NK-92 treated with Interleukin-12 subunit alpha and Interleukin-12 subunit beta, amount 100 ng/mL, for 24 hours (cell line): ENCODE data around the gene NEURL1B.
"Not testable (repeated sequence)": the region's sequence is repeated elsewhere in the genome, so short reads cannot be mapped to it uniquely, and the experiment has no call there.

Source experiments
- DNase-seq: peaks from one replicate; lab custom pipeline; 2025; lab: John Stamatoyannopoulos, UW

The NEURL1B gene

DNA sequence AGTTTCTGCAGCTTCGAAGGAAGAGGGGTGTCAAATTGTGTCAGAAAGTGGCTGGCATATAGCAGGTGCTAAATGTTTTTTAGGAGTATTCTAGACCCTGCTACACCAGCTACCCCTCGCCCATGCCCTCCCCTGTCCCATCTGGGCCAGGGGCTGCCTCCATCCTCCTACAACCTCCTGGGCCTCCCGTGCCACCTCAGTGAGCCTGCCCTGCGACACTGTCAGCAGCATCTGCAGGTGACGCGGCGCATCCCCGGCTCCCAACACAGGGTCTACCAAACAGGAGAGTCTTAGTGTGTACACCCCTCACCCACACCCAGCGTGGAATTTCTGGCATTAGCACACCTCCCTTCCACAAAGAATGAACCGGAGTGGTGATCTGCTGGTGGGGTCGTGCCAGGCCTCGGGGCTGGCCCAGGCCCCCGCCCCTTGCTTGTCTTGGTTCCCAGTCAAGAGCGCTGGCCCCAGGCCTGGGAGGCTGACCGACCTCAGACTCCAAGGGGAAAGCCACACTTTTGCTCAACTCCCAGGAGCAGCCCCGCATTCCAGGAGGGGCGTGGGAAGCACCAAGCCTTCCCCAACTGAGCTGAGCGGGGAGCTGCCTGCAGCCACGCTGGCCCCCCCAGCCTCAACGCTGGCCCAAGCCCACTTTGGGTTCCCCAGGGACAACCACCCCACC is 55.2 kb downstream of the NEURL1B start:
- DNase-seq, result no peak

DNA sequence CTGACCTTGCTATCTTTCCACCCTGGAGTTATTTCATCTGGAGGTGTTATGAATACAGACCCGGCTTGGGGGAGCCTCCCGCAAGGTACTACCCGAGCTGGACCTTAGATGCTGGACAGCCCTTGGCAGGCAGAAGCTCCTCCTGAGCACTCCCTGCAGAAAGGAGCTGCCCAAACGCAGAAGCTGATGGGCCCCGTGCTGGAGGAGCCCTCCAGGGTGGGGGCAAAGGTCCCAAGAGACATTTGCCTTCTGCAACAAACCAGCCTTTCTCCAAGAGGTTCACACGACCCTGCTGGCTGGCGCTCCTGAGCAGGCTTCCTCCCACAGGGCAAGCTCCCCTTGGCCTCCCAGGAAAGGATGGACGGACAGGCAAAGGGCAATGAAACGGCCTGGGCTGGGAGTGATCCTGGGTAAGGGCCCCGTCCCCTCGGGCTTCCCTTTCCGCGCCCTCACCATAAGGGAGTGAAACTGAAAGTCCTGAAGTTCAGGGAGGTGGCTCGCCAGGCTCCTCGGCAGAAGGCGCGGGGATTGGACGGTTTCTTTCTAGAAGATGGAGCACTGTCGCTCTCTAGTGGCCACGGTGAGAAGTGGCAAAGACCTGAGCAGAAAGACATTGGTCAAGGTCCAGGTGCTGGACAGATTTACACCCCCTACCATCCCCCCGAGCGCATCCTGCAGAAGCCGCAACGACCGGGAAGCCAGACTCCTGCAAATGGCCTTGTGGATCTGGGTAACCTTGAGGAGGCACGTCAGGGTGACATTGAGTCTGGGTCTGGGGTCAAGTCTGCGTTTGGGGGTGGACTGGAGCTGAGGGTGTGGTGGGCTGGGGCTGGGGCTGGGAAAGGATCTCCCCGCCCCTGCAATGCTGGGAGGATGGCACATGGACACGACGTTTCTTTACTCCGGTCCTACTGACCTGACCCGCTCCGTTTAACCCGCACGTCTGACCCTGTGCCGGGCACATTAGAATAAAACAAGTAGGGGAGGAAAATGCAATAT is 56.4 kb downstream of the NEURL1B start:
- peak; percentile 73 for DNase-seq

DNA sequence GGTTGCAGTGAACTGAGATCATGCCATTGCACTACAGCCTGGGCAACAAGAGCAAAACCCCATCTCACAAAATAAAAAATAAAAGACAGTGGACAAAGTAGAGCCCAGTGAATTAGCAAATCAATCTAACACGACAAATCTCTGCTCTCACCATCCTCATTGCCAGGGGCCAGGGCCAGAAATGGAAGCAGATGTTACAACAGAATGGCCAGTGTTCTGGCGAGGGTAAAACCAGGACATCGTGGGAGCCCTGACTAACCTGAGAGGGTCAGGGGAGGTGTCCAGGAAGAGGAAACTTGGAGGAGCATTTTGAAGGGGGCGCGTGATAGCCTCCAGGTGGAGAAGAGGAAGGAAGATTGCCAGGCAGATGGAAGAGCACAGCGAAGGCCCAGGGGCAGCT is 58.4 kb downstream of the NEURL1B start:
- DNase-seq, result no peak

- DNase-seq, result no peak
Observed at GRCh38 chr5:172699999-172700364, 58.9 kb downstream of the NEURL1B start.

GRCh38 chr5:172700365-172701290 is 59.6 kb downstream of the NEURL1B start:
- DNase-seq, result no peak

- DNase-seq, result no peak
Observed at GRCh38 chr5:172701291-172701656, 60.2 kb downstream of the NEURL1B start.

- DNase-seq, result no peak
Observed at GRCh38 chr5:172703952-172704351, 62.9 kb downstream of the NEURL1B start.

DNA sequence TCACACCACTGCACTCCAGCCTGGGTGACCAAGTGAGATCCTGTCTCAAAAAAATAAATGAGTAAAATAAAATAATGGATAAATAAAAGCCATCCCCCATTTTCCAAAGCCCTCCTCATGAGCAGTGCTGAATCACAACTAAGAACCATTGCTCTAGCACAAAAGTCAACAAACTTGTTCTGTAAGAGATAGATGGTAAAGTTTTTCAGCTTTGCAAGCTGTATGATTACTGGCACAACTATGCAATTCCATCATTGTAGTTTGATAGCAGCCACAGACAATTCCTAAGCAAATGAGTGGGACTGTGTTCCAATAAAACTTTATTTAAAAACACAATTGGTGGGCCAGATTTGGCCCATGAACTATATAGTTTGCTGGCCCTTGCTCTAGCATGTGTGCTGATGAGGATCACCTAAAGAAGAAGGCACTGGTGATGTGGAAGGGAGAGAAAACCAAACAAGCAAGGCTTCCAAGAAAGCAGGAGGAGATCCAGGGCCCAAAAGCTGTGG is 64.6 kb downstream of the NEURL1B start:
- no peak for DNase-seq

DNA sequence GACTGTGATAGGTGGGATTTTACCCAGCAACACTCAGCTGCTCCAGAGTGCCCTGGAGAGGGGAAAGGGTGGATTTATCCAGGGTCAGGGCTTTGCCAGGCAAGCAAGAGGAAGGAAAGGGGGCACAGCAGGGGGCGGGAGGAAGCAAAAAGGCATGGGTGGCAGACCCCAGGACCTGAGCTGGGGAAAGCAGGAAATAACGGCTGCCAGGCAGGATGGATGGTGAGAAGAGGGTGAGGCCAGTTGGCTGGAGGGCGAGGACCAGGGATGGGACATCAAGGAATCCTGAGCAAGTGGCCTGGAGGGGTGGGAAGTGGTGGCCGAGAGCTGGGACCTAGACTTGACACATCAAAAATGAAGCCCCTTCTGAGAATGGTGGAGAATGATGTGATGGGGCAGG is 65.7 kb downstream of the NEURL1B start:
- DNase-seq, result no peak

DNA sequence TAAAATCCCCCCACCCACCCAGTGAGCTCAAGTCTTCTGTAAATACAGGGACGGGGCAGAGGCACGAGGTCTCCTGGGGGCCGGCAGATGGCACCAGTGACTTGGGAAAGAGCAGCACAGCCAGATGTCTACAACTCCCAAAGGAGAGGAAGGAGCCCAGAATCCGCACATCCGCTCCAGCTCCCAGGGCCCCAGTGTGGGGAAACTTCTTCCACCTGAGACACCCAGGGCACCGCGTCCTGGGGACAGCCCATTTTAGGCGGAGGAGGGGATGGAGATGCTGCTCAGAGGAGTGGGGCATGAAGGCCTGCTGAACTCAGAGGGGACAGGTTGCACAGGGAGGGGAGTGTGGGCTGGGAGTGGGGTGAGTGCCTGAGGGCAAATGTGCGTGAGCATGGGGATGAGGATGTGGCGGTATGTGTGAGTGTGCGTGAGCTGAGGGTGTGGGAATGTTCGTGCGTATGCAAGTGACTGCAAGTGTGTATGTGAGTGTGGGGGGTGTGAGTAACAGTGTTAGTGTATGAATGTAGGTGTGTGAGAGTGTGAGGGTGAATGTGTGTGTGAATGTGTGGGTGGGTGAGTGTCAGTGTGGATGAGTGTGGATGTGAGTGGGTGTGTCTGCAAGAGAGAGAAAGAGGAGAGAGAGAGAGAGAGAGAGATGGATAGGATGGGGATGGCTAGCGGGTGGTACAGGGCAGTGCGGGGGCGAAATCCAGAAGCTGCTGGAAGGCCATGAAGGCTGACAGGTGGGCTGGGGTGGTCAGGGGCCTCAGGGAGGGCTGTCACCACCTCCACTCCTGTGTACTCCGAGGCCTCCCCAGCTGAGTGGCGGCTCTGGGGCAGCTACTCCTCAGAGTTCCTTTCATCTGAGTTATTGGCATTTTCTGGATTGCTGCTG is 66.5 kb downstream of the NEURL1B start:
- DNase-seq, result no peak

DNA sequence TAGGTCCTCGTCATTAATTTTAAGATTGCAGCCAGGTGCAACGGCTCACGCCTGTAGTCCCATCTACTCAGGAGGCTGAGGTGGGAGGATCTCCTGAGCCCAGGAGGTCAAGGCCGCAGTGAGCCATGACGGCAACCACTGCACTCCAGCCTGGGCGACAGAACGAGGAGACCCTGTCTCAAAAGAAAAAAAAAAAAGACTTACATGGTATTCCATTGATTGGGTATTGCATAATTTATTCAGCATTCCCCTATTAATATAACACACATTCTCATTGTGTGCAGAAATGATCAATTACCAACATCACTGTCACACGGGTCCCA is 67.1 kb downstream of the NEURL1B start:
- DNase-seq, result no peak

- no peak for DNase-seq
Observed at GRCh38 chr5:172710676-172711075, 69.6 kb downstream of the NEURL1B start.

DNA sequence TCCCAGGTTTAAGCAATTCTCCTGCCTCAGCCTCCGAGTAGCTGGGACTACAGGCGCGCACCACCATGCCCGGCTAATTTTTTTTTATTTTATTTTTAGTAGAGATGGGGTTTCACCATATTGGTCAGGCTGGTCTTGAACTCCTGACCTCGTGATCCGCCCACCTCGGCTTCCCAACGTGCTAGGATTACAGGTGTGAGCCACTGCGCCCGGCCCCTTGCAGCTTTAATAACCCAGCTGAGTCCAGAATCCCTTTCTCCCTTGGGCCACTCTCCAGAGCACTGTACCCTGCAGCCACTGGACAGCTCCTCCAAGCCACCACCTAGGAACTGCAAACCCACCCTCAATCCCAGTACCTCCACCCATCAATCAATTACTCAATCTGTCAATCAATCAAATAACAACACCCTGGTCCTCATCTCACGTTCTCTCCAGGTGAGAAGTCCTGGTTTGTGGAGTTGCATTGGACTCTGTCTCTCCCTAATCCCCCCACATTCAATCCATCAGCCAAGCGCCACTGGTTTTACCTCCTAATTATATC is 70.3 kb downstream of the NEURL1B start:
- DNase-seq, result not testable (repeated sequence)

- no peak for DNase-seq
Observed at GRCh38 chr5:172712610-172713009, 71.5 kb downstream of the NEURL1B start.

GRCh38 chr5:172713113-172713808 is 72.2 kb downstream of the NEURL1B start:
- peak; percentile 30 for DNase-seq

- no peak for DNase-seq
Observed at GRCh38 chr5:172713809-172714490, 72.9 kb downstream of the NEURL1B start.

- DNase-seq, result peak; percentile 45
Observed at GRCh38 chr5:172714491-172715420, 73.7 kb downstream of the NEURL1B start.

DNA sequence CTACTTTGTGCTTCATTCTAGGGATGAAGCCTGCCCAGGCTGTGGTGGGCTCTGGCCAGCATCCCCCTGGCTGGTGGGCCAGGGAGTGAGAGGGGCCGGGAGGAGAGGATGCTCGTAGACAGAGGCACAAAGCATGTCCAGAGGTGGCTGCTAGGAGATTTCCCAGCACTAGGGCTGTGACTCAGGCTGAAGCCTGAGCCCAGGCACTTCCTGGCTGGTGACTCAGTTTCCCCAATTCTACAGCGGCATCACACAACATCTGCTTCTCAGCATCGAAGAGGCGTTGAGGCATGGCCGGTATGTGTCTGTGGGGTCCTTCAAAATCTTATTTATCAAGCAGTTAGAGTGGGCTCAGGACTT is 74.3 kb downstream of the NEURL1B start:
- no peak for DNase-seq
